ENCODE results near the gene PODXL2.

DNA sequence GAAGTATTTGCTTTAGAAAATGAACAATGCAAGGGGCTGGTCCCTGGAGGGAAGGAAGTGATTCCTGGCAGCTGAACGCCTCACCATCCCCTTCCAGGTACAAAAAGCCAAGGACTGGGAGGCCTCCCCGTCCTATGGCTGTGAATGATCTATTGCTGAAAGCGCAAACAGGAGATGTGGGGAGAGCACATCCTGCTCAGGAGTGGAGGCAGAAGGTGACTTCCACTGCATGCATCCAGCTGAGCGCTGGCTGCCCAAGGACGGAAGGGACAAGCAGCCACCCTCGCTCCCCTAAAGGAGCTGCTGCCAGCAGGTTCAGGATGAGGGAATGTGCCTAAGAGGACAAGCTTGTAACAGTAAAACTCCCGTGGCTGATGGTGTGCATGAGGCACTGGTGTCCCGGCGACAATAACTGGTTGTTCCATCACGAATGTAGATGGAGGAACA is 85.2 kb downstream of the PODXL2 start:
- TF ChIP-seq, protein P1, sequence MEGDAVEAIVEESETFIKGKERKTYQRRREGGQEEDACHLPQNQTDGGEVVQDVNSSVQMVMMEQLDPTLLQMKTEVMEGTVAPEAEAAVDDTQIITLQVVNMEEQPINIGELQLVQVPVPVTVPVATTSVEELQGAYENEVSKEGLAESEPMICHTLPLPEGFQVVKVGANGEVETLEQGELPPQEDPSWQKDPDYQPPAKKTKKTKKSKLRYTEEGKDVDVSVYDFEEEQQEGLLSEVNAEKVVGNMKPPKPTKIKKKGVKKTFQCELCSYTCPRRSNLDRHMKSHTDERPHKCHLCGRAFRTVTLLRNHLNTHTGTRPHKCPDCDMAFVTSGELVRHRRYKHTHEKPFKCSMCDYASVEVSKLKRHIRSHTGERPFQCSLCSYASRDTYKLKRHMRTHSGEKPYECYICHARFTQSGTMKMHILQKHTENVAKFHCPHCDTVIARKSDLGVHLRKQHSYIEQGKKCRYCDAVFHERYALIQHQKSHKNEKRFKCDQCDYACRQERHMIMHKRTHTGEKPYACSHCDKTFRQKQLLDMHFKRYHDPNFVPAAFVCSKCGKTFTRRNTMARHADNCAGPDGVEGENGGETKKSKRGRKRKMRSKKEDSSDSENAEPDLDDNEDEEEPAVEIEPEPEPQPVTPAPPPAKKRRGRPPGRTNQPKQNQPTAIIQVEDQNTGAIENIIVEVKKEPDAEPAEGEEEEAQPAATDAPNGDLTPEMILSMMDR (IDR thresholded peaks at IDR 0.05) = no peak
- no peak for TF ChIP-seq POLR2A (IDR thresholded peaks at IDR 0.05)

Measured in uterus (tissue), 2 donors.